WTC11 (cell line): ENCODE data around the gene SAP30BP. TPM values are rescaled to one million over a fixed set of nuclear protein-coding genes. Genes with fewer than 3 reads are reported as not detected.

Source experiments
- ATAC-seq: fragments of 200-7000 bp; cut with Tn5 transposase; 2 replicates; pipeline ENCODE4 v1.10.0; 2021; ENCODE audit warnings: mild to moderate bottlenecking, moderate library complexity
- CTCF ChIA-PET: fragments of 300-600 bp; sonication (Branson Sonifier 250); formaldehyde crosslinking; loops from one replicate; lab custom pipeline; 2021; ENCODE audit warnings: antibody characterized with exemption; lab: Charles Lee
- POLR2A ChIA-PET: fragments of 350-600 bp; sonication (Branson Sonifier 250); formaldehyde crosslinking; loops from one replicate; lab custom pipeline; 2021; ENCODE audit warnings: antibody characterized with exemption; lab: Charles Lee
- DNase-seq: peaks from one replicate; pipeline ENCODE4 v3.0.0; 2021; ENCODE audit warnings: low spot score
- H3K27ac Mint-ChIP-seq: 2 replicates; pipeline ENCODE4 v1.8.0; 2021; ENCODE audit warnings: mixed read lengths
- H3K27me3 Mint-ChIP-seq: 2 replicates; pipeline ENCODE4 v1.8.0; 2021; ENCODE audit warnings: low read depth, mild to moderate bottlenecking, moderate library complexity, mixed read lengths
- H3K36me3 Mint-ChIP-seq: 2 replicates; pipeline ENCODE4 v1.8.0; 2021; ENCODE audit warnings: mixed read lengths
- H3K4me1 Mint-ChIP-seq: 2 replicates; pipeline ENCODE4 v1.8.0; 2022; ENCODE audit warnings: mixed read lengths
- H3K4me3 Mint-ChIP-seq: 2 replicates; pipeline ENCODE4 v1.8.0; 2021; ENCODE audit warnings: mild to moderate bottlenecking, moderate library complexity, mixed read lengths
- H3K9me3 Mint-ChIP-seq: 2 replicates; pipeline ENCODE4 v1.8.0; 2021; ENCODE audit warnings: mixed read lengths
- E2F4 ChIP-seq: sonication (generic); formaldehyde crosslinking; IDR thresholded peaks from 2 replicates; pipeline ENCODE4 v1.8.1; 2022; ENCODE audit warnings: low read depth, mild to moderate bottlenecking, moderate library complexity, missing genetic modification reagents, borderline replicate concordance
- ELF4 ChIP-seq: sonication (generic); formaldehyde crosslinking; IDR thresholded peaks from 2 replicates; pipeline ENCODE4 v1.8.1; 2022; ENCODE audit warnings: low read depth, mild to moderate bottlenecking, moderate library complexity, missing genetic modification reagents
- ESRRA ChIP-seq: sonication (generic); formaldehyde crosslinking; IDR thresholded peaks from 2 replicates; pipeline ENCODE4 v1.8.1; 2022; ENCODE audit warnings: mild to moderate bottlenecking, missing genetic modification reagents, borderline replicate concordance
- FOXP1 ChIP-seq: sonication (generic); formaldehyde crosslinking; IDR thresholded peaks from 2 replicates; pipeline ENCODE4 v1.8.0; 2022; ENCODE audit warnings: missing genetic modification reagents, mild to moderate bottlenecking, moderate library complexity, borderline replicate concordance
- HMGXB4 ChIP-seq: sonication (generic); formaldehyde crosslinking; IDR thresholded peaks from 2 replicates; pipeline ENCODE4 v1.8.1; 2023; ENCODE audit warnings: mild to moderate bottlenecking, moderate library complexity, missing genetic modification reagents
- IRF2 ChIP-seq: sonication (generic); formaldehyde crosslinking; IDR thresholded peaks from 2 replicates; pipeline ENCODE4 v1.8.0; 2022; ENCODE audit warnings: low read depth, missing genetic modification reagents, borderline replicate concordance
- JAZF1 ChIP-seq: fragments of 250-450 bp; sonication (Bioruptor Pico); IDR thresholded peaks from 2 replicates; pipeline ENCODE4 v1.9.0; 2021; ENCODE audit warnings: moderate library complexity, mild to moderate bottlenecking, inconsistent platforms
- MXD4 ChIP-seq: fragments of 250-450 bp; sonication (Bioruptor Pico); IDR thresholded peaks from 2 replicates; pipeline ENCODE4 v1.8.0; 2021; ENCODE audit warnings: mild to moderate bottlenecking, moderate library complexity, borderline replicate concordance
- NFATC4 ChIP-seq: fragments of 250-450 bp; sonication (Bioruptor Pico); IDR thresholded peaks from 2 replicates; pipeline ENCODE4 v1.9.0; 2021; ENCODE audit warnings: mild to moderate bottlenecking
- NFE2L1 ChIP-seq: sonication (generic); formaldehyde crosslinking; IDR thresholded peaks from 2 replicates; pipeline ENCODE4 v1.8.1; 2023; ENCODE audit warnings: missing genetic modification reagents
- NFYB ChIP-seq: sonication (generic); formaldehyde crosslinking; conservative IDR thresholded peaks from 2 replicates; pipeline ENCODE4 v1.8.0; 2022; ENCODE audit warnings: low read depth, missing genetic modification reagents
- NR1H2 ChIP-seq: sonication (generic); formaldehyde crosslinking; IDR thresholded peaks from 2 replicates; pipeline ENCODE4 v1.9.0; 2021; ENCODE audit warnings: mild to moderate bottlenecking, moderate library complexity, missing genetic modification reagents
- NR3C1 ChIP-seq: sonication (generic); formaldehyde crosslinking; conservative IDR thresholded peaks from 2 replicates; pipeline ENCODE4 v1.8.1; 2023; ENCODE audit warnings: low read depth, mild to moderate bottlenecking, missing genetic modification reagents
- SP1 ChIP-seq: sonication (generic); formaldehyde crosslinking; conservative IDR thresholded peaks from 2 replicates; pipeline ENCODE4 v1.8.1; 2022; ENCODE audit warnings: missing genetic modification reagents
- TEAD4 ChIP-seq: sonication (generic); formaldehyde crosslinking; IDR thresholded peaks from 2 replicates; pipeline ENCODE4 v1.8.0; 2022; ENCODE audit warnings: mild to moderate bottlenecking, missing genetic modification reagents
- TP53 ChIP-seq: sonication (generic); formaldehyde crosslinking; IDR thresholded peaks from 2 replicates; pipeline ENCODE4 v1.8.1; 2023; ENCODE audit warnings: mild to moderate bottlenecking, missing genetic modification reagents
- USF1 ChIP-seq: sonication (generic); formaldehyde crosslinking; IDR thresholded peaks from 2 replicates; pipeline ENCODE4 v1.8.0; 2022; ENCODE audit warnings: mild to moderate bottlenecking, missing genetic modification reagents
- ZMAT4 ChIP-seq: fragments of 250-450 bp; sonication (Bioruptor Pico); IDR thresholded peaks from 2 replicates; pipeline ENCODE4 v1.9.0; 2021; ENCODE audit warnings: mild to moderate bottlenecking
- ZNF423 ChIP-seq: fragments of 250-450 bp; sonication (Bioruptor Pico); IDR thresholded peaks from 2 replicates; pipeline ENCODE4 v2.1.2; 2022; ENCODE audit warnings: mild to moderate bottlenecking, moderate library complexity
- ZSCAN18 ChIP-seq: fragments of 250-450 bp; sonication (Bioruptor Pico); IDR thresholded peaks from 2 replicates; pipeline ENCODE4 v2.1.2; 2022; ENCODE audit warnings: mild to moderate bottlenecking, moderate library complexity
- total RNA-seq: library from RNA; stranded (reverse); gene quantifications from 3 replicates; pipeline ENCODE4 v1.2.3, GENCODE V29; 2021
- TF ChIP-seq, protein P1 (sequence below): fragments of 250-450 bp; sonication (Bioruptor Pico); IDR thresholded peaks from 2 replicates; pipeline ENCODE4 v1.9.0; 2021; ENCODE audit warnings: moderate library complexity, mild to moderate bottlenecking, inconsistent platforms, borderline replicate concordance
- TF ChIP-seq, protein P2 (sequence below): sonication (generic); formaldehyde crosslinking; IDR thresholded peaks from 2 replicates; pipeline ENCODE4 v1.8.0; 2023; ENCODE audit warnings: missing genetic modification reagents

Gene SAP30BP
- total RNA-seq, 1 experiment from 2014 or later: 86.8 TPM

DNA sequence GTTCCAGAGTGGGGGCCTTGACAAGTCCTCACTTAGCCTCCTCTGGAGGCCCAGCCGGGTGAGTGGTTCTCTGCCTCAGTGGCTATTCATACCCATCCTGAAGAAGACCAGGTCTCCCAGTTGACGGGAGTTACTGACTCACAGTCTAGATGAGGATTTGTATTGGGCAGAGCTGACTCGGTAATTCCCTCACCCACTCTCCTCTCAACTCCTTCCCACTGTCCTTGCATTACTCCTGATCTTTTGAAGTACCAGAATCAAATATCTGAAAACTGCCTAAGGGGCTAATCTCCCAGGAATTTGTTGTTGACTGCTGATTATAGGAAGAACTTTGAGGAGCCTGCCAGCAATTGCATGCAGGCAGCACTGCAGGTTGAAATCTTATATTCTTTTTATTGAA, 14.2 kb downstream of the SAP30BP start (continued):
- TF ChIP-seq TEAD4 (CRISPR knock-in tag): no peak
- TF ChIP-seq JAZF1: no peak
- TF ChIP-seq NFE2L1: no peak
- no peak for TF ChIP-seq NFYB (CRISPR knock-in tag)
- TF ChIP-seq TP53: no peak
- TF ChIP-seq NR3C1 (CRISPR knock-in tag): no peak
- no peak for TF ChIP-seq ZNF423
- TF ChIP-seq ZMAT4 (CRISPR knock-in tag): no peak

DNA sequence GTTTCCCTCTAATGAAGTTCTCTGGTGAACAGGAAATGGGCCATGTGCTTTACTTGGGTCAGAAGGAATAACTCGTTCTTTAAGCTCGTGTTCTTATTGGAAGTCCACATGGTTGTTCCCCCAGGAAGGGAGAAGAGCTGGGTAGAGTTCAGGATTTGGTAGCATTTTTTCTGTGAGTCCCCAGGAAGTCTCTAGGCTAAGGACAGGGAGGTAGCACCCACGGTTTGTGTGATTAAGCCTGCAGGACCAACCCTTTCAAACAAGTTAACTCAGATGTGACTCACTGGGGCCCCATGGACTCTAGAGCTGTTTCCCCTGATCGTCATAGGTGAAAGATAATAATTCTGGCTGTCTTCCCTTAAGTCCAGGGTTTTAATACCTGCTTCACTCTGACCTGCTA, 16.4 kb downstream of the SAP30BP start:
- Mint-ChIP-seq H3K4me1 (no peaks in the 10 kb centered on the region), H3K9me3 (no peaks in the 10 kb centered on the region), H3K27ac (no peak overlapping the region), H3K36me3 (peaks cover 4% of the 10 kb centered on the region; the same call in 1 of the 2 replicates), H3K4me3 (no peak overlapping the region), H3K27me3 (no peaks in the 10 kb centered on the region)
- ATAC-seq (no peak), DNase-seq (no peak)
- TF ChIP-seq ZSCAN18 (CRISPR knock-in tag) (no peak), USF1 (CRISPR knock-in tag) (no peak)
- CTCF ChIA-PET: interaction anchor here (0.8 to 2.9 kb wide), 8 partner anchors 8 to 82 kb away, joined by 3 to 17 read pairs (median 6); partner anchors contain the start of gene SMIM5
- POLR2A ChIA-PET: interaction anchor here (1.4 kb wide), 1 partner anchor 64 kb away, joined by 3 read pairs; no protein-coding TSS in a partner anchor

GRCh38 chr17:75684249-75684648, 17.1 kb downstream of the SAP30BP start:
- Mint-ChIP-seq H3K36me3 (peaks cover 4% of the 10 kb centered on the region; the same call in 1 of the 2 replicates), H3K27ac (peak overlapping the region; percentile 71; the same call in 1 of the 2 replicates), H3K4me3 (no peak overlapping the region), H3K27me3 (no peaks in the 10 kb centered on the region)
- ATAC-seq: no peak
- TF ChIP-seq ELF4 (CRISPR knock-in tag) (no peak), E2F4 (CRISPR knock-in tag) (no peak), SP1 (CRISPR knock-in tag) (no peak), NR1H2 (no peak), IRF2 (CRISPR knock-in tag) (no peak), MXD4 (no peak), ZNF423 (no peak), FOXP1 (CRISPR knock-in tag) (no peak), ESRRA (no peak), NFATC4 (no peak), USF1 (CRISPR knock-in tag) (no peak), HMGXB4 (CRISPR knock-in tag) (no peak)
- TF ChIP-seq, protein P1, sequence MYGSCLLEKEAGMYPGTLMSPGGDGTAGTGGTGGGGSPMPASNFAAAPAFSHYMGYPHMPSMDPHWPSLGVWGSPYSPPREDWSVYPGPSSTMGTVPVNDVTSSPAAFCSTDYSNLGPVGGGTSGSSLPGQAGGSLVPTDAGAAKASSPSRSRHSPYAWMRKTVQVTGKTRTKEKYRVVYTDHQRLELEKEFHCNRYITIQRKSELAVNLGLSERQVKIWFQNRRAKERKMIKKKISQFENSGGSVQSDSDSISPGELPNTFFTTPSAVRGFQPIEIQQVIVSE (CRISPR knock-in tag): no peak
- TF ChIP-seq, protein P2, sequence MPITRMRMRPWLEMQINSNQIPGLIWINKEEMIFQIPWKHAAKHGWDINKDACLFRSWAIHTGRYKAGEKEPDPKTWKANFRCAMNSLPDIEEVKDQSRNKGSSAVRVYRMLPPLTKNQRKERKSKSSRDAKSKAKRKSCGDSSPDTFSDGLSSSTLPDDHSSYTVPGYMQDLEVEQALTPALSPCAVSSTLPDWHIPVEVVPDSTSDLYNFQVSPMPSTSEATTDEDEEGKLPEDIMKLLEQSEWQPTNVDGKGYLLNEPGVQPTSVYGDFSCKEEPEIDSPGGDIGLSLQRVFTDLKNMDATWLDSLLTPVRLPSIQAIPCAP (CRISPR knock-in tag): no peak
- TF ChIP-seq, all 79 proteins: peak for 0
- Mint-ChIP-seq H3K9me3 (no peaks in the 10 kb centered on the region), H3K4me1 (no peaks in the 10 kb centered on the region)
- DNase-seq: no peak
- CTCF ChIA-PET: interaction anchor here (0.5 to 1.7 kb wide), 6 partner anchors 9 to 180 kb away, joined by 3 to 7 read pairs (median 4); no protein-coding TSS in a partner anchor
- POLR2A ChIA-PET: interaction anchor here (1.4 kb wide), 1 partner anchor 64 kb away, joined by 3 read pairs; no protein-coding TSS in a partner anchor
